Astrocyte (in vitro differentiated cells and primary cell): Measurements from ENCODE around the gene PRODH2. TPM values are rescaled to one million over a fixed set of nuclear protein-coding genes. Genes with fewer than 3 reads are reported as not detected.

Source experiments
- DNase-seq: peaks from one replicate; pipeline ENCODE4 v3.0.0-alpha.2; 2010; ENCODE audit warnings: low read depth
- FAIRE-seq: peaks from 2 replicates; lab custom pipeline; 2011; peaks lifted over from hg19 to GRCh38; lab: Jason Lieb, UNC
- H2AFZ ChIP-seq: 2 replicates; pipeline ENCODE4 v1.6.0; 2012; ENCODE audit warnings: low read depth, low read length, inconsistent platforms
- H3K27ac ChIP-seq: 2 replicates; pipeline ENCODE4 v1.5.1; 2011; ENCODE audit warnings: low read depth, low read length, inconsistent platforms
- H3K27me3 ChIP-seq: 2 replicates; pipeline ENCODE4 v1.6.0; 2011; ENCODE audit warnings: low read length, inconsistent platforms; ENCODE audit not compliant: insufficient read depth
- H3K36me3 ChIP-seq: 2 replicates; pipeline ENCODE4 v1.5.1; 2011; ENCODE audit warnings: low read length, inconsistent platforms; ENCODE audit not compliant: insufficient read depth
- H3K4me1 ChIP-seq: 2 replicates; pipeline ENCODE4 v1.5.1; 2011; ENCODE audit warnings: low read length, inconsistent platforms; ENCODE audit not compliant: insufficient read depth
- H3K4me2 ChIP-seq: 2 replicates; pipeline ENCODE4 v1.6.0; 2012; ENCODE audit warnings: low read length, inconsistent platforms
- H3K4me3 ChIP-seq: 2 replicates; pipeline ENCODE4 v1.5.1; 2011; ENCODE audit warnings: low read depth, mild to moderate bottlenecking, low read length, inconsistent platforms; ENCODE audit not compliant: insufficient read depth
- H3K79me2 ChIP-seq: 2 replicates; pipeline ENCODE4 v1.6.0; 2012; ENCODE audit warnings: mild to moderate bottlenecking, low read length, inconsistent platforms; ENCODE audit not compliant: insufficient read depth
- H3K9ac ChIP-seq: 2 replicates; pipeline ENCODE4 v1.6.0; 2012; ENCODE audit warnings: mild to moderate bottlenecking, low read length, inconsistent platforms
- H3K9me3 ChIP-seq: 2 replicates; pipeline ENCODE4 v1.5.1; 2012; ENCODE audit warnings: low read depth, mild to moderate bottlenecking, low read length, inconsistent platforms; ENCODE audit not compliant: insufficient read depth
- H4K20me1 ChIP-seq: 2 replicates; pipeline ENCODE4 v1.6.0; 2012; ENCODE audit warnings: low read length, inconsistent platforms; ENCODE audit not compliant: insufficient read depth
- H3K27ac Mint-ChIP-seq: one replicate; pipeline ENCODE4 v1.8.0; 2021; ENCODE audit warnings: mild to moderate bottlenecking, mixed read lengths; ENCODE audit not compliant: unreplicated experiment
- H3K27me3 Mint-ChIP-seq: one replicate; pipeline ENCODE4 v1.8.0; 2021; ENCODE audit warnings: low read depth, mixed read lengths; ENCODE audit not compliant: unreplicated experiment
- H3K36me3 Mint-ChIP-seq: one replicate; pipeline ENCODE4 v1.8.0; 2021; ENCODE audit warnings: low read depth, mixed read lengths; ENCODE audit not compliant: unreplicated experiment
- H3K4me1 Mint-ChIP-seq: one replicate; pipeline ENCODE4 v1.8.0; 2021; ENCODE audit warnings: low read depth, mixed read lengths; ENCODE audit not compliant: unreplicated experiment
- H3K4me3 Mint-ChIP-seq: one replicate; pipeline ENCODE4 v1.8.0; 2021; ENCODE audit warnings: mild to moderate bottlenecking, moderate library complexity, mixed read lengths; ENCODE audit not compliant: unreplicated experiment
- H3K9me3 Mint-ChIP-seq: one replicate; pipeline ENCODE4 v1.8.0; 2021; ENCODE audit warnings: mild to moderate bottlenecking, mixed read lengths; ENCODE audit not compliant: unreplicated experiment
- EZH2 ChIP-seq: IDR thresholded peaks from 2 replicates; pipeline ENCODE4 v1.6.1; 2012; ENCODE audit warnings: mild to moderate bottlenecking, low read length, inconsistent platforms; ENCODE audit not compliant: insufficient read depth
- total RNA-seq: library from RNA; stranded (reverse); gene quantifications from 2 replicates; pipeline ENCODE4 v1.2.1, GENCODE V29; 2021
- TF ChIP-seq, protein P1 (sequence below): IDR thresholded peaks from 2 replicates; pipeline ENCODE4 v1.5.1; 2011; ENCODE audit warnings: low read depth, mild to moderate bottlenecking, inconsistent platforms, low read length, moderate library complexity; ENCODE audit not compliant: insufficient read depth

The PRODH2 gene
- total RNA-seq, 1 donor from 2014 or later: not detected

DNA sequence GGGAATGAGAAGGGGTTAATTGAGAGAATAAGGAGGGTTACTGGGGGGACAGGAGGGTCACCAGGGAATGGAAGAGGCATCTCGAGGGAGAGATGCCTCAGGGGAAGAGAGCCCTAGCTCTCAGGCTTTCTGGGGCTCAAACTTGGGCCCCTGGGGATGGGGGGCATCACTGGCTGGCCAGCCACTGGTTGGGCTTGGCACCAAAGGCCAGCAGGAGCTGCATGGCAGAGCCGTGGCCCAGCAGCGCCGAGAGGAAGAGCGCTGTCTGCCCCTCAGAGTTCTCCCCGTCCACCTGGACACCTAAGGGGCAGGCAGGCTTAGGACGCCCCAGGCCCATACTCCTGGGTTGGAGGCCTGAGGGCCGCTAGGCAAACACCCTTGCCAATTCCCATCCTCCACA is 19.8 kb downstream of the PRODH2 start:
- Mint-ChIP-seq H3K4me1 (no peaks in the 10 kb centered on the region), H3K27me3 (peaks cover 38% of the 10 kb centered on the region), H3K9me3 (no peaks in the 10 kb centered on the region), H3K4me3 (no peak overlapping the region), H3K27ac (no peak overlapping the region), H3K36me3 (no peaks in the 10 kb centered on the region)
- no peak overlapping the region for H3K4me3 ChIP-seq
- FAIRE-seq: no peak
- H3K9ac ChIP-seq: no peak overlapping the region
- no peaks in the 10 kb centered on the region for H3K36me3 ChIP-seq
- no peaks in the 10 kb centered on the region for H4K20me1 ChIP-seq
- no peak for DNase-seq
- peaks cover 16% of the 10 kb centered on the region for H3K27me3 ChIP-seq
- no peak overlapping the region for H2AFZ ChIP-seq
- no peak overlapping the region for H3K4me2 ChIP-seq
- H3K4me1 ChIP-seq: no peaks in the 10 kb centered on the region
- H3K9me3 ChIP-seq: no peaks in the 10 kb centered on the region
- H3K27ac ChIP-seq: no peak overlapping the region
- TF ChIP-seq EZH2: no peak
- TF ChIP-seq, protein P1, sequence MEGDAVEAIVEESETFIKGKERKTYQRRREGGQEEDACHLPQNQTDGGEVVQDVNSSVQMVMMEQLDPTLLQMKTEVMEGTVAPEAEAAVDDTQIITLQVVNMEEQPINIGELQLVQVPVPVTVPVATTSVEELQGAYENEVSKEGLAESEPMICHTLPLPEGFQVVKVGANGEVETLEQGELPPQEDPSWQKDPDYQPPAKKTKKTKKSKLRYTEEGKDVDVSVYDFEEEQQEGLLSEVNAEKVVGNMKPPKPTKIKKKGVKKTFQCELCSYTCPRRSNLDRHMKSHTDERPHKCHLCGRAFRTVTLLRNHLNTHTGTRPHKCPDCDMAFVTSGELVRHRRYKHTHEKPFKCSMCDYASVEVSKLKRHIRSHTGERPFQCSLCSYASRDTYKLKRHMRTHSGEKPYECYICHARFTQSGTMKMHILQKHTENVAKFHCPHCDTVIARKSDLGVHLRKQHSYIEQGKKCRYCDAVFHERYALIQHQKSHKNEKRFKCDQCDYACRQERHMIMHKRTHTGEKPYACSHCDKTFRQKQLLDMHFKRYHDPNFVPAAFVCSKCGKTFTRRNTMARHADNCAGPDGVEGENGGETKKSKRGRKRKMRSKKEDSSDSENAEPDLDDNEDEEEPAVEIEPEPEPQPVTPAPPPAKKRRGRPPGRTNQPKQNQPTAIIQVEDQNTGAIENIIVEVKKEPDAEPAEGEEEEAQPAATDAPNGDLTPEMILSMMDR: no peak
- no peaks in the 10 kb centered on the region for H3K79me2 ChIP-seq

DNA sequence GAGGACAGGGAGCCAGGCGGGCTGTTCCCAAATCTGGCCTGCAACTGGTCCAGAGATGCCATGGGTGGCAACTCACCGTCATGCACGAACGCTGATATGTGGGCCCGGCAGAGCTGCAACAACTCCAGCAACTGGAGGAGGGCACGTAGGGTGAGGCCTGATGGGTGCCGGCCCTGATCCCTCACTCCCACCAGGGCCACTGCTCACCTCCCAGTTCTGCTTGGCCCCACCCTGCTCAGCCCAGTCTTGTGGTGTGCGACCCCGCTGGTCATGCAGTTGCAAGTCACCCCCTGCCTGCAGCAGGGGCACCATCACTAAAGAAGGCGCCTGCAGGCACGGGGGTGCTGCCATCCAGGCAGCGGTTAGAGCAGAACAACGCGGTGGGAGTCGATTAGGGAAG is 20.3 kb downstream of the PRODH2 start:
- H2AFZ ChIP-seq: no peak overlapping the region
- H3K4me1 ChIP-seq: no peaks in the 10 kb centered on the region
- H3K79me2 ChIP-seq: no peaks in the 10 kb centered on the region
- Mint-ChIP-seq H3K9me3 (no peaks in the 10 kb centered on the region), H3K4me1 (no peaks in the 10 kb centered on the region), H3K27ac (no peak overlapping the region), H3K27me3 (peaks cover 35% of the 10 kb centered on the region), H3K4me3 (no peak overlapping the region), H3K36me3 (no peaks in the 10 kb centered on the region)
- H3K4me2 ChIP-seq: no peak overlapping the region
- H3K9me3 ChIP-seq: no peaks in the 10 kb centered on the region
- H3K9ac ChIP-seq: no peak overlapping the region
- no peaks in the 10 kb centered on the region for H3K36me3 ChIP-seq
- no peak for DNase-seq
- H3K27me3 ChIP-seq: peaks cover 12% of the 10 kb centered on the region
- no peaks in the 10 kb centered on the region for H4K20me1 ChIP-seq
- H3K27ac ChIP-seq: no peak overlapping the region
- FAIRE-seq: no peak
- TF ChIP-seq, protein P1: no peak
- no peak for TF ChIP-seq EZH2
- H3K4me3 ChIP-seq: no peak overlapping the region

DNA sequence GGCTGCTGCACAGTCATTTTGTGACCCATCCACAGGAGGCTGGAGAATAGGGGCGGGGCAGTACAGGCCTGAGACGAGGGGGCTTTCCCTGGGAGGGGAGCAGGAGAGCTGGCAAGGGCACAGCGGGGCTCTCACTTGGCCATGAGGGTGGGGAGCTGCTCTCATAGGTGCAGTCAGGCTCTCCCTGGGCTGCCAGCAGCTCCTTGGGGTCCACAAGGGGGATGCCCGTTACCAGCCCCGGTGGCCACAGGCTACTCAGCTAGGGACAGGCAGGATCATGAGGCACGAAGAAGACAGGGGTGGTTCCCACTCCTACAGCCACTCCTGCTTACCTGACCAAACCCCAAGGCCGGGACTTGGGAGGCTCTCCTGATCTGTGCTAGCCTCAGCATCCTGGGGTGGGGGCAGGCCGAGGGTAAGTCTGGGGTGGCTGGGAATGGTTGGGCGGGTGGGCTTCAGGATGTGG is 20.8 kb downstream of the PRODH2 start:
- H3K4me1 ChIP-seq: no peaks in the 10 kb centered on the region
- no peaks in the 10 kb centered on the region for H3K4me1 Mint-ChIP-seq
- no peak for FAIRE-seq

More for the DNA sequence above, 20.8 kb downstream of the PRODH2 start:
- no peaks in the 10 kb centered on the region for H3K9me3 Mint-ChIP-seq
- DNase-seq: no peak
- no peaks in the 10 kb centered on the region for H4K20me1 ChIP-seq
- peaks cover 30% of the 10 kb centered on the region for H3K27me3 Mint-ChIP-seq
- H3K27me3 ChIP-seq: peaks cover 9% of the 10 kb centered on the region
- H3K4me2 ChIP-seq: no peak overlapping the region
- no peak overlapping the region for H3K4me3 Mint-ChIP-seq
- no peak overlapping the region for H3K9ac ChIP-seq
- H3K36me3 Mint-ChIP-seq: no peaks in the 10 kb centered on the region
- no peaks in the 10 kb centered on the region for H3K79me2 ChIP-seq
- no peak overlapping the region for H3K4me3 ChIP-seq
- no peaks in the 10 kb centered on the region for H3K36me3 ChIP-seq
- TF ChIP-seq EZH2: no peak
- TF ChIP-seq, protein P1: no peak
- no peak overlapping the region for H2AFZ ChIP-seq
- no peak overlapping the region for H3K27ac Mint-ChIP-seq
- H3K27ac ChIP-seq: no peak overlapping the region
- H3K9me3 ChIP-seq: no peaks in the 10 kb centered on the region
